Urinary bladder (tissue), 4 donors: ENCODE results near the gene SLC12A3. TPM values are rescaled to one million over a fixed set of nuclear protein-coding genes. Genes with fewer than 3 reads are reported as not detected.

Experiments used
- DNase-seq: peaks from one replicate; pipeline ENCODE4 v3.0.0-alpha.2; 2015; ENCODE audit errors: extremely low spot score
- H3K27ac ChIP-seq: one replicate; pipeline ENCODE4 v1.5.1; 2013; ENCODE audit warnings: low read depth, mild to moderate bottlenecking, moderate library complexity
- H3K36me3 ChIP-seq: one replicate; pipeline ENCODE4 v1.6.1; 2013; ENCODE audit warnings: mild to moderate bottlenecking, moderate library complexity; ENCODE audit not compliant: insufficient read depth
- H3K4me1 ChIP-seq: one replicate; pipeline ENCODE4 v1.6.1; 2013; ENCODE audit warnings: mild to moderate bottlenecking, moderate library complexity; ENCODE audit not compliant: insufficient read depth
- H3K4me3 ChIP-seq: one replicate; pipeline ENCODE4 v1.5.1; 2013; ENCODE audit warnings: low read depth, low read length
- WGBS: extraction: QIAGEN DNeasy Blood & Tissue Kit; methylation state at CpG from one replicate; pipeline ENCODE4 v1.1.7; 2013; 5-methylcytosine and 5-hydroxymethylcytosine counted together
- polyA plus RNA-seq: library from polyadenylated mRNA; stranded (reverse); fragments of 200-250 nt; gene quantifications from one replicate; pipeline ENCODE4 v1.2.3, GENCODE V29; 2013
- total RNA-seq: library from RNA; depleted of rRNA; stranded (reverse); fragments of >200 nt; gene quantifications from one replicate; pipeline ENCODE4 v1.2.3, GENCODE V29; 2014
- donor health status: healthy with polysubstance abuse.
- donor health status: healthy.

SLC12A3 gene
- total and polyA plus RNA-seq, 2 donors, result 0.06 to 0.16 TPM

GRCh38 chr16:56948234-56948633 is 83.2 kb downstream of the SLC12A3 start:
- Histone ChIP-seq H3K4me3 (no peak overlapping the region), H3K36me3 (no peaks in the 10 kb centered on the region), H3K4me1 (no peaks in the 10 kb centered on the region), H3K27ac (no peak overlapping the region)
- no peak for DNase-seq
- 96% methylated on average over 6 of the region's 6 CpGs for WGBS

DNA sequence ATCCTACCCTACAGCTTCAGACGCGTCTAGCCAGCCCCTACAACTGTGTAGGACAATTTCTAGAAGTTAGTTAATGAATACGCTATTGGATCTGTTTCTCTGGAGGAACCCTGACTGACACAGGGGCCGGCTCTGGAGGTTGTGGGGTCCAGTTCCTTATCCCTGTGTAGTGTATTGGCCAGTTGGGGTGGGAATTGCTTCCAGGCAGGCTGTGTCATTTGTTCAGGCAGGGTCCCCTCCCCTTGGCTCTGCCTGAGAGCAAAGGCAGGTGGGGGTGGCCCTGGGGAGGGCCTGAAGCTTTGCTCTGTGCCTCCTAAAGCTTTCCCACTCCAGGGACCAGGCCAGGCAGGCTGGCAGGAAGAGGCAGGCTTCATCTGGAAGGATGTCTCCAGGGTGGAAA is 85.0 kb downstream of the SLC12A3 start:
- Histone ChIP-seq H3K27ac (no peak overlapping the region), H3K36me3 (no peaks in the 10 kb centered on the region), H3K4me3 (no peak overlapping the region), H3K4me1 (no peaks in the 10 kb centered on the region)
- no peak for DNase-seq
- 85% methylated on average over 4 of the region's 4 CpGs for WGBS

DNA sequence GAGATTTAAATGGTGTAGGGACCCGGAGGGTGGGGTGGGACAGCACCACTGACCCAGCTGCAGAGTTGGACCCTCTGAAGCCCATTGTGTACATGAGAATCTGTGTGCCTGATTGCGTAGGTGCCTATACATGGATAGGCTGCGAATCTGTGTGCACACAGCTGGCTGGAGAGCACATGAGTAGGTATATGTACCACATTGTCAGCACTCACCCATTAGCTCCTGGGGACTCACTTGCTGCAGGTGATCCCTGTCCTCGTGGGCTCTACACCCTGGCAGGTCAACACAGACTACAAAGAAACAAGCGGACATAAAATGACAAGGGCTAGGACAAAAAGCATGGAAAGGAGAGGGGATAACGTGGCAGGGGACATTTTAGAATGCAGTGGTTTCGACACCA is 85.4 kb downstream of the SLC12A3 start:
- Histone ChIP-seq H3K27ac (no peak overlapping the region), H3K4me3 (no peak overlapping the region), H3K36me3 (no peaks in the 10 kb centered on the region), H3K4me1 (no peaks in the 10 kb centered on the region)
- no peak for DNase-seq
- 84% methylated on average over 7 of the region's 7 CpGs for WGBS

GRCh38 chr16:56950881-56951771 is 86.1 kb downstream of the SLC12A3 start:
- no peaks in the 10 kb centered on the region for H3K4me1 ChIP-seq
- H3K36me3 ChIP-seq, result no peaks in the 10 kb centered on the region
- H3K27ac ChIP-seq, result no peak overlapping the region
- 66% methylated on average over 15 of the region's 15 CpGs for WGBS
- no peak for DNase-seq
- H3K4me3 ChIP-seq, result no peak overlapping the region

DNA sequence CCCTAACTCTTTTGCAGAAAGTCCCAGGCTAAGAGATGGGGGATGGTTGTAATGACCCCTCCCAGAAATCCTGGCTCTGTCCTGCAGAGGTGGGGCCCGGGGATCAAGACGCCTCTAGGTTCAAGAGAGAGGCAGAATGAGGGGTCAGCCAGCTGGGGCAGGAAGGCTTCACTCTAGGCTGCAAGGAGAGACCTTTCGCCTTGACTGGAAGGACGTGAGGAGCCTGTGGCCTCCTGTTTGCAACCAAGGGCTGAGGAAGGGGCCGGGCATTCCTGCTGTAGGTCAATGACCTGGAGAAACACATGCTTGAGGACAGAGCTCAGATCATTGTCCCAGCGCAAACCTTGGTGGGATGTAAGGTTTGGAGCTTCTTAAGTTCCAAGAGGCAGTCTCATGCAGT is 88.0 kb downstream of the SLC12A3 start:
- no peak for DNase-seq
- WGBS, result 89% methylated on average over 6 of the region's 6 CpGs

GRCh38 chr16:56956076-56956475 is 91.1 kb downstream of the SLC12A3 start:
- 90% methylated on average over 4 of the region's 4 CpGs for WGBS
- Histone ChIP-seq H3K27ac (no peak overlapping the region), H3K36me3 (no peaks in the 10 kb centered on the region), H3K4me3 (no peak overlapping the region), H3K4me1 (no peaks in the 10 kb centered on the region)
- no peak for DNase-seq

More for the DNA sequence above, 88.0 kb downstream of the SLC12A3 start:
- Histone ChIP-seq H3K27ac (no peak overlapping the region), H3K36me3 (no peaks in the 10 kb centered on the region), H3K4me1 (no peaks in the 10 kb centered on the region), H3K4me3 (no peak overlapping the region)

- DNase-seq, result no peak
These were observed 91.7 kb downstream of the SLC12A3 start for GRCh38 chr16:56956756-56957155.

DNA sequence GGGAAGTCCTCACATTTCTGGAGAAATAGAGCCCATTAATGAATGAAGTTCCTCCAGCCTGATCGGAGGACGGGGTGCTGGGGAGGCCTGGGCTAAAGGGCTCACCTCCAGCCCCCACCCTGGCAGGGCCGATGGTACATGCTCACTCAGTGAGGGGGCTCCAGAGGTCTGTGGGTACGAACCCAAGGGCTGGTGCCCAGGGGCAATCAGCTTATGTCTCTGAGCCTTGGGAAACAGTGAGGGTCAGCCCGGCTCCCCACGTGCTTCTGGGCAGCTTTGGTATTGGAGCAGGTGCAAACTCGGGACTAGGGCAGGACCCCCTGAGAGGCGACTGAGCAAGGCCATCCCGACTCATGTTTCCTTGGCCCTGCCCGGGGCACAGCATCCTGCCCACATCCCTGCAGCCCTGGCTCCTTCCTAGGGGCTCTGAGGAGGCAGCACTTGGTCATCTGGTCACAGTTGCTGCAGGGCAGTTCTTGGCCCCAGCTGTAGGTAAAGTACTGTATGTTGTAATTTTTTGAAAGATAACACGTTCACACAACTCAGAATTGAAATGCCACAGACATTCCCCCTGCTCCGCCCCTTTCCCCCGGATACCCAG is 95.8 kb downstream of the SLC12A3 start:
- Histone ChIP-seq H3K36me3 (no peaks in the 10 kb centered on the region), H3K4me3 (no peak overlapping the region), H3K4me1 (no peaks in the 10 kb centered on the region), H3K27ac (no peak overlapping the region)
- WGBS, result 69% methylated on average over 13 of the region's 13 CpGs
- DNase-seq, result no peak

More at GRCh38 chr16:56956756-56957155, 91.7 kb downstream of the SLC12A3 start:
- Histone ChIP-seq H3K4me3 (no peak overlapping the region), H3K36me3 (no peaks in the 10 kb centered on the region), H3K27ac (no peak overlapping the region), H3K4me1 (no peaks in the 10 kb centered on the region)
- WGBS, result 58% methylated on average over 4 of the region's 4 CpGs

DNA sequence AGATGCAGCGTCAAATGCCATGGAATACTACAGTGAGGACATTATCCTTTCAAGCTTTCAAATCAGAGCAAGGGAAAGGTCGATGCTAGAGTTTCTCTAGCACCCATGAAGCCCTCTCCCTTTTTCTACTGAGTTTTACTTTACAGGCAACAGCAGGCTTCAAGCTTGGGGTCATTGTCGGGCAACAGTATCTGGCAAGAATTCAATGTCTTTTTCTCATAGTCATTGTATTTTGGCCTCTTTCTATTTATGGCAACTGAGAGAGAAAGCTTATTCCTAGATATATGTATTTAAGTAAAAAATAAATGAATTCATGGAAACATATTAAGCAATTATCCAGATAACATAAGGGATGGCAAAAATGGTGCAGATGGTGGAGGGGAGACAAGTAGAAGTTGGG is 96.4 kb downstream of the SLC12A3 start:
- no peak overlapping the region for H3K27ac ChIP-seq
- no peak overlapping the region for H3K4me3 ChIP-seq
- no peaks in the 10 kb centered on the region for H3K36me3 ChIP-seq
- H3K4me1 ChIP-seq, result no peaks in the 10 kb centered on the region
- DNase-seq, result no peak
- WGBS, result 56% methylated on average over 3 of the region's 3 CpGs

DNA sequence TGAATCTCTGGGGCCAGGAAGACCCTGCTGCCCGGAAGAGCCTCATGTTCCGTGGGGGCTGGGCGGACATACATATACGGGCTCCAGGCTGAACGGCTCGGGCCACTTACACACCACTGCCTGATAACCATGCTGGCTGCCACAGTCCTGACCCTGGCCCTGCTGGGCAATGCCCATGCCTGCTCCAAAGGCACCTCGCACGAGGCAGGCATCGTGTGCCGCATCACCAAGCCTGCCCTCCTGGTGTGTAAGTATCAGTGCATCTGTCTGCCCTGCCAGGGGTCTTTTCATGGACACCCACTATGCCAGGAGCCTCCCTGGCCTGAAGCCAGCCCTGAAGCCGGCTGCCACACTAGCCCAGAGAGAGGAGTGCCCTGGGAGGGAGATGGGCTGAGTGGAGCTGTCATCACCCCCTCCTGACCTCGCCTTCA is 96.9 kb downstream of the SLC12A3 start, which contains the start of gene CETP:
Gene CETP (plus strand): TSS at position 100 of the 431 bp plus-strand sequence. CDS start 30 bp downstream, at position 130.
- no peak within 1 kb of the TSS for H3K27ac ChIP-seq
- 76% methylated on average over 12 of the region's 12 CpGs for WGBS
- DNase-seq, result no peak
- no peaks in the 10 kb centered on the region for H3K4me1 ChIP-seq
- no peak within 1 kb of the TSS for H3K4me3 ChIP-seq
- H3K36me3 ChIP-seq, result no peaks in the 10 kb centered on the region

GRCh38 chr16:56964243-56965148 is 99.5 kb downstream of the SLC12A3 start:
- WGBS, result 52% methylated on average over 30 of the region's 30 CpGs
- Histone ChIP-seq H3K27ac (no peak overlapping the region), H3K4me3 (no peak overlapping the region), H3K36me3 (no peaks in the 10 kb centered on the region), H3K4me1 (no peaks in the 10 kb centered on the region)
- DNase-seq, result no peak
